GM12878 (cell line): Measurements from ENCODE around the gene LTB. TPM values are rescaled to one million over a fixed set of nuclear protein-coding genes. Genes with fewer than 3 reads are reported as not detected.

ENCODE experiments used
- ATAC-seq: fragments of 200-7000 bp; cut with Tn5 transposase; 3 replicates; pipeline ENCODE4 v1.9.1; 2020; ENCODE audit warnings: mild to moderate bottlenecking, moderate library complexity
- BruUV-seq: library from RNA; stranded (reverse); fragments of 400-500 nt; replicated peaks from 2 replicates; lab custom pipeline; 2021; lab: Mats Ljungman, UMichigan
- CTCF ChIA-PET: fragments of 300-600 bp; sonication (Branson Sonifier 250); formaldehyde crosslinking; extraction: SDS; loops from one replicate; lab custom pipeline; 2021; ENCODE audit warnings: inconsistent platforms; lab: Yijun Ruan, JAX
- POLR2A ChIA-PET: fragments of 350-600 bp; formaldehyde crosslinking; extraction: SDS; loops from one replicate; lab custom pipeline; 2021; ENCODE audit warnings: inconsistent platforms; lab: Charles Lee
- RAD21 ChIA-PET: fragments of 300-600 bp; sonication (Branson Sonifier 250); formaldehyde crosslinking; loops from one replicate; lab custom pipeline; 2023; ENCODE audit warnings: antibody characterized with exemption; ENCODE audit not compliant: unreplicated experiment; lab: Charles Lee
- SMC1A ChIA-PET: fragments of 300-600 bp; sonication (Branson Sonifier 250); formaldehyde crosslinking; loops from one replicate; lab custom pipeline; 2023; ENCODE audit not compliant: unreplicated experiment, uncharacterized antibody; lab: Charles Lee
- DNase-seq: peaks from one replicate; pipeline ENCODE4 v3.0.0-alpha.2; 2011; ENCODE audit warnings: low read depth, low spot score
- FAIRE-seq: peaks from 3 replicates; lab custom pipeline; 2011; peaks lifted over from hg19 to GRCh38; lab: Jason Lieb, UNC
- H2AFZ ChIP-seq: 2 replicates; pipeline ENCODE4 v1.6.0; 2011; ENCODE audit warnings: low read depth, low read length, control low read depth; ENCODE audit not compliant: control insufficient read depth
- H3K27ac ChIP-seq: 2 replicates; pipeline ENCODE4 v1.5.1; 2011; ENCODE audit warnings: control low read depth; ENCODE audit not compliant: control insufficient read depth, insufficient read depth
- H3K27me3 ChIP-seq, 2 experiments: replicated peaks in 1 of 2; 2 replicates each; pipeline versions ENCODE4 v1.6.0 to v1.6.1; 2011; ENCODE audit warnings: low read length in 1 of 2; ENCODE audit not compliant: control insufficient read depth in 2 of 2, insufficient read depth in 2 of 2
- H3K36me3 ChIP-seq, 2 experiments: 2 replicates each; pipeline ENCODE4 v1.5.1; 2011; ENCODE audit warnings: low read length in 1 of 2; ENCODE audit not compliant: control insufficient read depth in 2 of 2, insufficient read depth in 2 of 2
- H3K4me1 ChIP-seq: 2 replicates; pipeline ENCODE4 v1.6.1; 2011; ENCODE audit warnings: mild to moderate bottlenecking, low read length, moderate library complexity, mixed read lengths; ENCODE audit not compliant: control insufficient read depth, insufficient read depth
- H3K4me2 ChIP-seq: 2 replicates; pipeline ENCODE4 v1.6.0; 2011; ENCODE audit warnings: control low read depth; ENCODE audit not compliant: control insufficient read depth, insufficient read depth
- H3K4me3 ChIP-seq: fragments of 200-600 bp; sonication (generic); 2 replicates; pipeline ENCODE4 v1.5.1; 2016
- H3K79me2 ChIP-seq: 2 replicates; pipeline ENCODE4 v1.6.0; 2011; ENCODE audit warnings: low read length; ENCODE audit not compliant: control insufficient read depth, insufficient read depth
- H3K9ac ChIP-seq: 2 replicates; pipeline ENCODE4 v1.8.0; 2011; ENCODE audit warnings: low read length, control low read depth, mixed read lengths; ENCODE audit not compliant: control insufficient read depth, insufficient read depth
- H3K9me3 ChIP-seq: replicated peaks from 3 replicates; pipeline ENCODE4 v1.5.1; 2011; ENCODE audit warnings: mild to moderate bottlenecking, low read length; ENCODE audit not compliant: control insufficient read depth, insufficient read depth
- H4K20me1 ChIP-seq: 2 replicates; pipeline ENCODE4 v1.6.0; 2011; ENCODE audit not compliant: control insufficient read depth, insufficient read depth
- BACH1 ChIP-seq: fragments of 450-650 bp; IDR thresholded peaks from 2 replicates; pipeline ENCODE4 v1.6.1; 2017; ENCODE audit warnings: mild to moderate bottlenecking, borderline replicate concordance
- BMI1 ChIP-seq: fragments of 450-650 bp; IDR thresholded peaks from 2 replicates; pipeline ENCODE4 v1.6.1; 2016; ENCODE audit warnings: mild to moderate bottlenecking, moderate library complexity, borderline replicate concordance
- FOXK2 ChIP-seq: fragments of 450-650 bp; IDR thresholded peaks from 2 replicates; pipeline ENCODE4 v1.6.1; 2017; ENCODE audit warnings: mild to moderate bottlenecking, moderate library complexity
- HSF1 ChIP-seq: fragments of 150-350 bp; IDR thresholded peaks from 2 replicates; pipeline ENCODE4 v1.6.1; 2014; ENCODE audit warnings: mild to moderate bottlenecking, low read depth, low read length
- JUNB ChIP-seq: IDR thresholded peaks from 2 replicates; pipeline ENCODE4 v1.6.1; 2016; ENCODE audit warnings: antibody characterized with exemption, mild to moderate bottlenecking
- KDM1A ChIP-seq: fragments of 200-600 bp; sonication (generic); IDR thresholded peaks from 2 replicates; pipeline ENCODE4 v1.6.1; 2016; ENCODE audit warnings: borderline replicate concordance
- SPI1 ChIP-seq: IDR thresholded peaks from 2 replicates; pipeline ENCODE4 v1.6.1; 2011; ENCODE audit warnings: low read depth, mild to moderate bottlenecking, low read length, moderate library complexity, borderline replicate concordance; ENCODE audit not compliant: insufficient read depth
- SREBF2 ChIP-seq: IDR thresholded peaks from 2 replicates; pipeline ENCODE4 v1.6.1; 2012; ENCODE audit warnings: mild to moderate bottlenecking, low read length
- TCF3 ChIP-seq: IDR thresholded peaks from 2 replicates; pipeline ENCODE4 v1.6.1; 2012; ENCODE audit warnings: low read depth, mild to moderate bottlenecking, low read length, borderline replicate concordance; ENCODE audit not compliant: insufficient read depth
- USF1 ChIP-seq: IDR thresholded peaks from 2 replicates; pipeline ENCODE4 v1.6.1; 2011; ENCODE audit warnings: borderline replicate concordance, low read depth, mild to moderate bottlenecking, moderate library complexity, mixed read lengths, low read length; ENCODE audit not compliant: insufficient read depth; ENCODE audit errors: extremely low read length
- ZBTB33 ChIP-seq: fragments of 450-650 bp; IDR thresholded peaks from 2 replicates; pipeline ENCODE4 v1.6.1; 2017; ENCODE audit warnings: mild to moderate bottlenecking
- WGBS: methylation state at CpG from one replicate; pipeline ENCODE4 v1.1.6; 2016; ENCODE audit warnings: low lambda C conversion rate; ENCODE audit not compliant: insufficient replicate concordance, insufficient coverage; ENCODE audit errors: missing lambda C conversion rate; 5-methylcytosine and 5-hydroxymethylcytosine counted together
- in situ Hi-C: fragments of 300-500 bp; cut with MboI; formaldehyde crosslinking; loops from 9 replicates; pipeline ENCODE4 v1.14.3; 2018; ENCODE audit warnings: mixed read lengths
- intact Hi-C: fragments of 100-400 bp; cut with micrococcal nuclease; formaldehyde crosslinking; loops from one replicate; pipeline ENCODE4 v1.14.2; 2022; ENCODE audit not compliant: unreplicated experiment
- polyA plus RNA-seq, 11 experiments: library from polyadenylated mRNA; depleted of rRNA in 4 of 11; unstranded in 6 of 11; stranded (reverse) in 5 of 11; fragments of >200 nt; fragmentation: Nextera tagmentation in 4 of 11; fragmentation: Illumina TruSeq in 1 of 11; extraction: Ambion mirVana in 4 of 11; extraction: Trizol in 1 of 11; gene quantifications; 1 replicate in 1 of 11; 2 replicates in 10 of 11; pipeline versions ENCODE4 v1.2.1 to v1.2.3, GENCODE V29; 2011 to 2016; ENCODE audit warnings: inconsistent platforms in 2 of 11, missing spikeins in 2 of 11, low read depth in 1 of 11
- total RNA-seq, 4 experiments: library from RNA; depleted of rRNA in 3 of 4; stranded (reverse); fragments of >200 nt in 3 of 4; fragmentation: Illumina TruSeq in 1 of 4; extraction: Trizol in 1 of 4; gene quantifications; 2 replicates each; pipeline versions ENCODE4 v1.2.1 to v1.2.3, GENCODE V29; 2013 to 2021
- TF ChIP-seq, protein P1 (sequence below): fragments of 450-650 bp; IDR thresholded peaks from 2 replicates; pipeline ENCODE4 v1.6.1; 2014; ENCODE audit warnings: mild to moderate bottlenecking
- TF ChIP-seq, protein P2 (sequence below): IDR thresholded peaks from 2 replicates; pipeline ENCODE4 v1.6.1; 2011; ENCODE audit warnings: borderline replicate concordance, low read depth, mild to moderate bottlenecking, moderate library complexity, low read length; ENCODE audit not compliant: insufficient read depth, poor library complexity, severe bottlenecking

LTB gene
- total and polyA plus RNA-seq, 10 of the 15 experiments (the other 5 are each of a cell fraction or from before 2014, with no cell fraction given) = 0.71 to 74.3 (median 20.0) TPM

- peaks cover 64% of the 10 kb centered on the region for H3K79me2 ChIP-seq
- no peaks in the 10 kb centered on the region for H3K27me3 ChIP-seq
- peak overlapping the region; percentile 76 for H2AFZ ChIP-seq
- peak overlapping the region; percentile 93 for H3K4me3 ChIP-seq
- DNase-seq = no peak
- ChIA-PET SMC1A (interaction anchor here (0.8 to 45.5 kb wide), 7 partner anchors 14 to 249 kb away, joined by 3 to 1989 read pairs (median 6); partner anchors contain the start of genes AIF1, ATP6V1G2, DDX39B and LTA), RAD21 (interaction anchor here (0.8 to 17.5 kb wide), 8 partner anchors 8 to 250 kb away, joined by 3 to 620 read pairs (median 5); partner anchors contain the start of genes ATP6V1G2, LTA, NCR3 and NFKBIL1), POLR2A (interaction anchor here (0.6 to 17.1 kb wide), 9 partner anchors 9 to 282 kb away, joined by 3 to 282 read pairs (median 6); partner anchors contain the start of genes ATP6V1G2, LTA, NCR3 and NEU1), CTCF (interaction anchor here (0.7 to 31.0 kb wide), 9 partner anchors 12 to 250 kb away, joined by 3 to 2098 read pairs (median 5); partner anchors contain the start of genes AIF1, ATP6V1G2, DDX39B and LST1)
- under 1% methylated on average over 55 of the region's 62 CpGs for WGBS
- in situ Hi-C loops (no loop called here), intact Hi-C loops (loop anchor here (1.0 to 2.0 kb wide), 3 partner anchors 17 to 30 kb away; no protein-coding TSS in a partner anchor)
- peak; percentile 83 for ATAC-seq
- H3K27ac ChIP-seq = peak overlapping the region; percentile 91
- H3K36me3 ChIP-seq = peaks cover 0 to 7% of the 10 kb centered on the region in 2 experiments; a peak in 2 of 4 replicates
- peaks cover 41% of the 10 kb centered on the region for H3K4me1 ChIP-seq
- no peaks in the 10 kb centered on the region for H3K9me3 ChIP-seq
- no peaks in the 10 kb centered on the region for H4K20me1 ChIP-seq
- FAIRE-seq = no peak
- peak overlapping the region; percentile 95 for H3K4me2 ChIP-seq
- peak overlapping the region; percentile 90 for H3K9ac ChIP-seq
- no TSS peak for BruUV-seq
- TF ChIP-seq SPI1 (no peak), BMI1 (no peak), HSF1 (no peak), USF1 (no peak), ZBTB33 (no peak), FOXK2 (no peak), SREBF2 (no peak), KDM1A (no peak), JUNB (no peak), BACH1 (peak; percentile 92), TCF3 (no peak)
- TF ChIP-seq, protein P1, sequence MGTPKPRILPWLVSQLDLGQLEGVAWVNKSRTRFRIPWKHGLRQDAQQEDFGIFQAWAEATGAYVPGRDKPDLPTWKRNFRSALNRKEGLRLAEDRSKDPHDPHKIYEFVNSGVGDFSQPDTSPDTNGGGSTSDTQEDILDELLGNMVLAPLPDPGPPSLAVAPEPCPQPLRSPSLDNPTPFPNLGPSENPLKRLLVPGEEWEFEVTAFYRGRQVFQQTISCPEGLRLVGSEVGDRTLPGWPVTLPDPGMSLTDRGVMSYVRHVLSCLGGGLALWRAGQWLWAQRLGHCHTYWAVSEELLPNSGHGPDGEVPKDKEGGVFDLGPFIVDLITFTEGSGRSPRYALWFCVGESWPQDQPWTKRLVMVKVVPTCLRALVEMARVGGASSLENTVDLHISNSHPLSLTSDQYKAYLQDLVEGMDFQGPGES = no peak
- TF ChIP-seq, protein P2, sequence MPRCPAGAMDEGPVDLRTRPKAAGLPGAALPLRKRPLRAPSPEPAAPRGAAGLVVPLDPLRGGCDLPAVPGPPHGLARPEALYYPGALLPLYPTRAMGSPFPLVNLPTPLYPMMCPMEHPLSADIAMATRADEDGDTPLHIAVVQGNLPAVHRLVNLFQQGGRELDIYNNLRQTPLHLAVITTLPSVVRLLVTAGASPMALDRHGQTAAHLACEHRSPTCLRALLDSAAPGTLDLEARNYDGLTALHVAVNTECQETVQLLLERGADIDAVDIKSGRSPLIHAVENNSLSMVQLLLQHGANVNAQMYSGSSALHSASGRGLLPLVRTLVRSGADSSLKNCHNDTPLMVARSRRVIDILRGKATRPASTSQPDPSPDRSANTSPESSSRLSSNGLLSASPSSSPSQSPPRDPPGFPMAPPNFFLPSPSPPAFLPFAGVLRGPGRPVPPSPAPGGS = no peak
Observed at GRCh38 chr6:31580807-31581433, 1.3 kb downstream of the LTB start.
